Neural cell (in vitro differentiated cells): ENCODE results near the gene GNG2.

Source experiments
- CTCF ChIP-seq: fragments of 450-650 bp; IDR thresholded peaks from 2 replicates; pipeline ENCODE4 v1.5.1; 2014; ENCODE audit warnings: antibody characterized with exemption, mild to moderate bottlenecking, moderate library complexity; ENCODE audit not compliant: poor library complexity, severe bottlenecking
- EP300 ChIP-seq: fragments of 450-650 bp; conservative IDR thresholded peaks from 2 replicates; pipeline ENCODE4 v1.6.1; 2014; ENCODE audit warnings: antibody characterized with exemption, mild to moderate bottlenecking, moderate library complexity; ENCODE audit not compliant: poor library complexity, severe bottlenecking
- EZH2 ChIP-seq: fragments of 200-600, 300-800 bp; shearing (Covaris generic), sonication (generic); IDR thresholded peaks from 2 replicates; pipeline ENCODE4 v1.6.1; 2014; ENCODE audit warnings: antibody characterized with exemption, low read length, borderline replicate concordance, mild to moderate bottlenecking; ENCODE audit not compliant: insufficient read depth, poor library complexity, severe bottlenecking
- MXI1 ChIP-seq: fragments of 450-650 bp; conservative IDR thresholded peaks from 2 replicates; pipeline ENCODE4 v1.6.1; 2014; ENCODE audit warnings: antibody characterized with exemption, mild to moderate bottlenecking; ENCODE audit not compliant: poor library complexity, severe bottlenecking
- POLR2AphosphoS5 ChIP-seq: IDR thresholded peaks from 2 replicates; pipeline ENCODE4 v1.6.1; 2012
- RAD21 ChIP-seq: fragments of 450-650 bp; conservative IDR thresholded peaks from 2 replicates; pipeline ENCODE4 v1.6.1; 2014; ENCODE audit warnings: antibody characterized with exemption, mild to moderate bottlenecking, moderate library complexity
- REST ChIP-seq: IDR thresholded peaks from 2 replicates; pipeline ENCODE4 v1.6.1; 2012; ENCODE audit warnings: borderline replicate concordance
- SMC3 ChIP-seq: fragments of 450-650 bp; conservative IDR thresholded peaks from 2 replicates; pipeline ENCODE4 v1.6.1; 2014; ENCODE audit warnings: antibody characterized with exemption, mild to moderate bottlenecking, moderate library complexity; ENCODE audit not compliant: poor library complexity
- TAF1 ChIP-seq: IDR thresholded peaks from 2 replicates; pipeline ENCODE4 v1.6.1; 2012; ENCODE audit warnings: low read depth

DNA sequence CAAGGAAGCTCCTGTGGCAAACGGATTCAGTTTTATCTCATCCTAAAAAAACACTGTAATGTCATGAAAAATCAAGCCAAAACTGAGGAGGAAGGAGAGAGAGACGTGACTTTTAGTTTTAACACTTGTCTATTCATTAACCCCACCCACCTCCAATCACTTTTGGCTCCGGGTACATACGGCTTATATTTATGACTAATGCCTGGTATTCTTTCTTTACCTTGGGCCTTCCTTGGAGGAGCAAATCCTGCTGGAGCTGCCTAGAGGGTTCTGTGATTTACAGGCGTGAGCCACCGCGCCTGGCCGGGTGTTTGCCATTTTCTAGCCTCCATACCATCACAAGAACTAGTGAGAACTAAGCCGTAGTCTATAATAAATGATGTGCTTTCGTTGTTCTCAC is 68.2 kb downstream of the GNG2 start:
- no peak for TF ChIP-seq CTCF
- no peak for TF ChIP-seq EZH2
- no peak for TF ChIP-seq RAD21
- TF ChIP-seq REST: no peak
- TF ChIP-seq MXI1: no peak
- TF ChIP-seq EP300: no peak
- no peak for TF ChIP-seq POLR2AphosphoS5
- TF ChIP-seq TAF1: no peak
- TF ChIP-seq SMC3: no peak
